C4-2B (cell line): ENCODE measurements around the gene GABPA.

Experiments
- H3K27ac ChIP-seq: fragments of 450-650 bp; 2 replicates; pipeline ENCODE4 v1.5.1; 2017
- CTCF ChIP-seq: fragments of 450-650 bp; conservative IDR thresholded peaks from 2 replicates; pipeline ENCODE4 v1.5.1; 2017; ENCODE audit warnings: mild to moderate bottlenecking
- ZFX ChIP-seq: fragments of 450-650 bp; IDR thresholded peaks from 2 replicates; pipeline ENCODE4 v1.6.1; 2017

GABPA gene

GRCh38 chr21:25732091-25732760, 2.5 kb upstream of the GABPA start:
- no peak overlapping the region for H3K27ac ChIP-seq

DNA sequence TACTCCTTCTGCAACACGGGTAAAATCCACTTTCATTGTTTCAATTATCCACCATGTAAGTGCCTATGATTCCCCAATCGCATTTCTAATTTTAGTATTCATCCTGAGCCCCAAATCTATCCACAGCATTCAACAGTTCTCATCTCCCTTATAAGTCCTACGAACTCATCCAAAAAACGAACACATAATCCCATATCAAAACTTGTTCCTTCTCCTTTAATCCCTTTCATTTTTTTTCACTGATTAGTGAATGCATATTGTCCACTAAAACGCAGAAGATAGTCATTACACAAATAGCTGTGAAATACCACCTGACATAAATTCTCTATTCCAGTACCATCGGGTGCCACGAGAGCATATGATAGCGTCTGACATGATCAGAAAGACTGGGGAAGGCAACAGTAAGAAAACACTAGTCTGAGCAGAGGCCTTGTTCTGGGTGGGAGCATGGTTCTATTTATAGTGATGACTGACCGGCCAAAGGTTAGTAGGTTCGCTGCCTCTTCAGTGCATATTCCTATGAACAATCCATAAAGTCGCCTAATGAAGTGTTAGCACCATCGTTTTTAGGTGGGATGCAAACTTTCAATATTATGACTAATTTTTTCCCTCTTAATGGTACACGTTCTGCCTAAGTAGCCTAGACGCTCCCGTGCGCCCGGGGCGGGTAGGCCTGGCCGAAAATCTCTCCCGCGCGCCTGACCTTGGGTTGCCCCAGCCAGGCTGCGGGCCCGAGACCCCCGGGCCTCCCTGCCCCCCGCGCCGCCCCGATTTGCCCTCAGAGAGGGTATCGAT, 716 bp upstream of the GABPA start:
- peak overlapping the region; percentile 95 for H3K27ac ChIP-seq
- TF ChIP-seq ZFX, result peak; percentile 82
- no peak for TF ChIP-seq CTCF

More at GRCh38 chr21:25732091-25732760, 2.5 kb upstream of the GABPA start:
- TF ChIP-seq CTCF (no peak), ZFX (no peak)

DNA sequence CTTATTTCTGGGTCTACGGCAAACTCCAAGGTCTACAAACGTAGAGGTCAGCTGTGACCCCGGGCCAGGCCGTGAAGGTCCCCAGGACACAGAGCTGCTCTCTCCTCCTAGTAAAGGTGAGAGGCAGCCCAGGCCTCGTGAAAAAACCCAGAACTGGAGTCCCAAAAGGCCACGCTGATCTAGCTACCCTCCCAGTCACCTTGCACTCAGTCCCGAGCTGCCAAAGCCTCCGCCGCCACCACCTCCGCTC, 193 bp upstream of the GABPA start:
- H3K27ac ChIP-seq, result peak overlapping the region; percentile 95
- peak; percentile 53 for TF ChIP-seq ZFX
- no peak for TF ChIP-seq CTCF

DNA sequence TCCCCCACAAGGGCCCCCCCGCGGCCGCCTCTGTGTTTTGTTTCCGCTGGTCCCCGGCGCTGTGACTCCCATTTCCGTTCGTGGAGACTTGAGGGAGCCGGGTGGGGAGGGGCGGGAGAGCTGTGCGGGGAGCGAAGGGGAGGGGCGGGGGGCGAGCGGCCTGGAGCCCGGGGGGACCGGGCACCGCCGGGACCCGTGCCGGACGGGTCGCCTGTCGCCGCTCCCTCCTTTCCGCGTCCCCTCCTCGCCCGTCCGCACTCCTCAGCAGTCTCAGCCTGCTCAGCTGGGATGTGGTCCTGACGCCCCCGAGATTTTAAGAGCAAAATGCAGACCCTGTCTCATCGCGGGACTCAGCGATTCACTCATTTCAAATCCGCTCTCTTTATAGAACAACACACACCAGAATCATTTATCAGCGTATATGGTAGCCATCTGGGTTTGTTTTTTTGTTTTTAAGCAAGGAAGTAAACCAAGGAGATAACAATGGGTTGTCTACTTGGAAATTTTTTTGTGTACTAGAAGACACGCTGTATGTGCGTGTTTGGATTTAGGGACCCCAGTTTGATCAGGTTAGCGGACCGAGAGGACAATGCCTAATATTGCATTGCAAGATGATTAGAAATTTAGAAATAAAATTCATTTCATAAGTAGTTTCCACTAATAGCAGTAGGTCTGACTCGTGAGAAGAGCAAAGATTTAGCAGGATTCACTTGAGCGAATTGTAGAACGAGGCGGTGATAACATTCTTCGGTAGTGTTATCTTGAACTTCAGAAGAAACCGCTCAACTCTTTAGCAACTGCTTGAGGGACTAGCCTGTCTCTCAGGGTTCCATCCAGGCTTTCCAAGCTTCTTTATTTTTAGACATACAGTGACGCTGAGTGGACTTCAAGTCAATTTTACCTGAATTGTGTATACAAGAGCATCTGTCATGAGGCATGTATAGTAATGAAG, 1.1 kb downstream of the GABPA start:
- TF ChIP-seq CTCF (no peak), ZFX (peak; percentile 38)
- peak overlapping the region; percentile 95 for H3K27ac ChIP-seq

DNA sequence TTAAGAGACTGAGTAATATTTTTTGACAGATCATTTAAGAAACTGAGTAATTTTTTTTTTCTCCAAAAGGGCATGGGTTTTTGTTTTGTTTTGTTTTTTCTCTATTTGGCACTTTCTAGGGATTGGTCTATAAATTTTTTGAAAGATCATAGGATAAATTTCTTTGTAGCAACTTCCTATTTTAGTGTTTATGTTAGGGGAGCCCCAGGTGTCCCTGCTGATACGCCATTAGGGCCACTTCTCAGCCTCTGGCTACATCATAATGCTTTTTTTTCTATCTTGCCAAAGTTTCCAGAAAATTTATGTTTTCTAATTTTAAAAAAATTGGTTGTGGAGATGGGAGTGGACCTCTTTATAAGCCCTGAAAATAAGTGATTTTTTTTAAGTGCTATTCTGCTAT, 2.6 kb downstream of the GABPA start:
- no peak overlapping the region for H3K27ac ChIP-seq
- TF ChIP-seq CTCF (no peak), ZFX (no peak)

DNA sequence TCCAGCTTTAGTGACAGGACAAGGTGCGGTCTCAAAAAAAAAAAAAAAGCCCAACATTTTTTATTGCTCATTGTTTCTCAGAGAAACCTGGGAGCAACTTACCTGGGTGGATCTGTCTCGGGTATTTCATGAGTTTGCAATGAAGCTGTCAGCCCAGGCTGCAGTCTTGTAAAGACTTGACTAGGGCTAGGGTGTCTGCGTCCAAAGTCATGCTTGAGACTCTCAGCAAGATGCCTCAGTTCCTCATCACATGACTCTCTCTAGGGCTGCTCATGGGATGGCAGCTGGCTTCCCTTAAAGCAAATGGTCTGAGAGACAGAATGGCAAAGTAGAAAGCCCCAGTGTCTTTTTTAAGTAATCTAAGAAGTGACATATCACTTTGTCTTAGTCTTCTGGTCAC, 8.1 kb downstream of the GABPA start:
- TF ChIP-seq ZFX (no peak), CTCF (no peak)
- no peak overlapping the region for H3K27ac ChIP-seq

GRCh38 chr21:25744854-25745253, 10.1 kb downstream of the GABPA start:
- H3K27ac ChIP-seq, result no peak overlapping the region
- TF ChIP-seq CTCF, result no peak
- TF ChIP-seq ZFX, result no peak
